Caco-2 (cell line): ENCODE results near the gene SMARCE1. TPM values are rescaled to one million over a fixed set of nuclear protein-coding genes. Genes with fewer than 3 reads are reported as not detected.

ENCODE experiments used
- BruUV-seq: library from RNA; stranded (reverse); fragments of 400-500 nt; replicated peaks from 2 replicates; lab custom pipeline; 2021; lab: Mats Ljungman, UMichigan
- CTCF ChIA-PET: fragments of 300-600 bp; sonication (Branson Sonifier 250); formaldehyde crosslinking; loops from one replicate; lab custom pipeline; 2022; ENCODE audit warnings: antibody characterized with exemption; lab: Charles Lee
- POLR2A ChIA-PET: fragments of 300-600 bp; sonication (Branson Sonifier 250); formaldehyde crosslinking; loops from one replicate; lab custom pipeline; 2022; ENCODE audit warnings: antibody characterized with exemption; lab: Charles Lee
- DNase-seq, 2 experiments: peaks; one replicate each; pipeline versions ENCODE4 v3.0.0 to v3.0.0-alpha.2; 2020 to 2022
- H3K27me3 ChIP-seq: replicated peaks from 2 replicates; pipeline ENCODE4 v1.6.0; 2011; ENCODE audit warnings: low read length; ENCODE audit not compliant: control insufficient read depth, insufficient read depth
- H3K36me3 ChIP-seq: 2 replicates; pipeline ENCODE4 v1.5.1; 2011; ENCODE audit warnings: low read length; ENCODE audit not compliant: control insufficient read depth, insufficient read depth
- H3K4me1 ChIP-seq: fragments of 250-450 bp; sonication (Bioruptor Pico); 2 replicates; pipeline ENCODE4 v1.5.1; 2020; ENCODE audit warnings: mild to moderate bottlenecking
- H3K4me3 ChIP-seq: 2 replicates; pipeline ENCODE4 v1.5.1; 2011; ENCODE audit warnings: low read depth, mild to moderate bottlenecking, control low read depth, low read length
- H3K9me3 ChIP-seq: fragments of 250-450 bp; sonication (Bioruptor Pico); 2 replicates; pipeline ENCODE4 v1.5.1; 2020; ENCODE audit warnings: mild to moderate bottlenecking, moderate library complexity
- H3K27ac Mint-ChIP-seq: one replicate; pipeline ENCODE4 v1.8.0; 2022; ENCODE audit warnings: mixed read lengths; ENCODE audit not compliant: unreplicated experiment
- H3K27me3 Mint-ChIP-seq: one replicate; pipeline ENCODE4 v1.8.0; 2022; ENCODE audit warnings: mixed read lengths; ENCODE audit not compliant: insufficient read depth, unreplicated experiment
- H3K36me3 Mint-ChIP-seq: one replicate; pipeline ENCODE4 v1.8.0; 2022; ENCODE audit warnings: mild to moderate bottlenecking, mixed read lengths; ENCODE audit not compliant: insufficient read depth, unreplicated experiment
- H3K4me1 Mint-ChIP-seq: one replicate; pipeline ENCODE4 v1.8.0; 2022; ENCODE audit warnings: low read depth, mixed read lengths; ENCODE audit not compliant: unreplicated experiment
- H3K4me3 Mint-ChIP-seq: one replicate; pipeline ENCODE4 v1.8.0; 2022; ENCODE audit warnings: mild to moderate bottlenecking, moderate library complexity, mixed read lengths; ENCODE audit not compliant: unreplicated experiment
- H3K9me3 Mint-ChIP-seq: one replicate; pipeline ENCODE4 v1.8.0; 2022; ENCODE audit warnings: mixed read lengths; ENCODE audit not compliant: unreplicated experiment
- intact Hi-C: fragments of 100-400 bp; cut with micrococcal nuclease; formaldehyde crosslinking; loops from one replicate; pipeline ENCODE4 v1.10.0; 2022; ENCODE audit not compliant: unreplicated experiment
- total RNA-seq: library from RNA; stranded (reverse); gene quantifications from 2 replicates; pipeline ENCODE4 v1.2.3, GENCODE V29; 2022
- TF ChIP-seq, protein P1 (sequence below), 2 experiments: fragments of 200-600 bp in 1 of 2; IDR thresholded peaks; 1 replicate in 1 of 2; 2 replicates in 1 of 2; pipeline versions ENCODE4 v1.5.1 to v1.8.0; 2011 to 2022; ENCODE audit warnings: antibody characterized with exemption in 1 of 2, control low read depth in 1 of 2, inconsistent platforms in 1 of 2, low read depth in 1 of 2, low read length in 1 of 2, mild to moderate bottlenecking in 1 of 2, moderate library complexity in 1 of 2; ENCODE audit not compliant: insufficient read depth in 1 of 2, severe bottlenecking in 1 of 2, unreplicated experiment in 1 of 2

SMARCE1 gene
- total RNA-seq, 1 experiment from 2014 or later: 126 TPM

- Mint-ChIP-seq H3K4me3 (no peak overlapping the region), H3K27ac (no peak overlapping the region), H3K27me3 (peaks cover 5% of the 10 kb centered on the region), H3K4me1 (no peaks in the 10 kb centered on the region), H3K9me3 (peaks cover 19% of the 10 kb centered on the region), H3K36me3 (no peaks in the 10 kb centered on the region)
- Histone ChIP-seq H3K4me3 (no peak overlapping the region), H3K36me3 (no peaks in the 10 kb centered on the region), H3K9me3 (no peaks in the 10 kb centered on the region), H3K4me1 (no peaks in the 10 kb centered on the region), H3K27me3 (no peaks in the 10 kb centered on the region)
- BruUV-seq: no TSS peak
- intact Hi-C loops: no loop called here
- ChIA-PET POLR2A (no interaction called here), CTCF (no interaction called here)
- TF ChIP-seq, protein P1, sequence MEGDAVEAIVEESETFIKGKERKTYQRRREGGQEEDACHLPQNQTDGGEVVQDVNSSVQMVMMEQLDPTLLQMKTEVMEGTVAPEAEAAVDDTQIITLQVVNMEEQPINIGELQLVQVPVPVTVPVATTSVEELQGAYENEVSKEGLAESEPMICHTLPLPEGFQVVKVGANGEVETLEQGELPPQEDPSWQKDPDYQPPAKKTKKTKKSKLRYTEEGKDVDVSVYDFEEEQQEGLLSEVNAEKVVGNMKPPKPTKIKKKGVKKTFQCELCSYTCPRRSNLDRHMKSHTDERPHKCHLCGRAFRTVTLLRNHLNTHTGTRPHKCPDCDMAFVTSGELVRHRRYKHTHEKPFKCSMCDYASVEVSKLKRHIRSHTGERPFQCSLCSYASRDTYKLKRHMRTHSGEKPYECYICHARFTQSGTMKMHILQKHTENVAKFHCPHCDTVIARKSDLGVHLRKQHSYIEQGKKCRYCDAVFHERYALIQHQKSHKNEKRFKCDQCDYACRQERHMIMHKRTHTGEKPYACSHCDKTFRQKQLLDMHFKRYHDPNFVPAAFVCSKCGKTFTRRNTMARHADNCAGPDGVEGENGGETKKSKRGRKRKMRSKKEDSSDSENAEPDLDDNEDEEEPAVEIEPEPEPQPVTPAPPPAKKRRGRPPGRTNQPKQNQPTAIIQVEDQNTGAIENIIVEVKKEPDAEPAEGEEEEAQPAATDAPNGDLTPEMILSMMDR (IDR thresholded peaks at IDR 0.05; ENCODE audit: insufficient read depth in 1 of 2, low read depth in 1 of 2, low read length in 1 of 2, severe bottlenecking in 1 of 2, unreplicated experiment in 1 of 2): no peak
- DNase-seq: no peak
These were observed 65.2 kb downstream of the SMARCE1 start for GRCh38 chr17:40582328-40582901.

- no peaks in the 10 kb centered on the region for H3K4me1 ChIP-seq
- intact Hi-C loops: no loop called here
- no peaks in the 10 kb centered on the region for H3K36me3 Mint-ChIP-seq
- H3K27ac Mint-ChIP-seq: no peak overlapping the region
- ChIA-PET POLR2A (no interaction called here), CTCF (no interaction called here)
- H3K4me3 Mint-ChIP-seq: no peak overlapping the region
- peaks cover 11% of the 10 kb centered on the region for H3K9me3 Mint-ChIP-seq
- H3K27me3 Mint-ChIP-seq: peaks cover 5% of the 10 kb centered on the region
- H3K4me3 ChIP-seq: no peak overlapping the region
- BruUV-seq: no TSS peak
- no peak for DNase-seq
- H3K36me3 ChIP-seq: no peaks in the 10 kb centered on the region
- TF ChIP-seq, protein P1 (IDR thresholded peaks at IDR 0.05; ENCODE audit: insufficient read depth in 1 of 2, low read depth in 1 of 2, low read length in 1 of 2, severe bottlenecking in 1 of 2, unreplicated experiment in 1 of 2): no peak
- H3K9me3 ChIP-seq: no peaks in the 10 kb centered on the region
- no peaks in the 10 kb centered on the region for H3K4me1 Mint-ChIP-seq
- H3K27me3 ChIP-seq: no peaks in the 10 kb centered on the region
These were observed 67.5 kb downstream of the SMARCE1 start for GRCh38 chr17:40580140-40580539.

GRCh38 chr17:40579471-40579870 is 68.1 kb downstream of the SMARCE1 start:
- Histone ChIP-seq H3K36me3 (no peaks in the 10 kb centered on the region), H3K4me1 (no peaks in the 10 kb centered on the region), H3K9me3 (peaks cover under 1% of the 10 kb centered on the region; the same call in 1 of the 2 replicates), H3K4me3 (no peak overlapping the region), H3K27me3 (no peaks in the 10 kb centered on the region)
- Mint-ChIP-seq H3K9me3 (peaks cover 11% of the 10 kb centered on the region), H3K4me3 (no peak overlapping the region), H3K36me3 (no peaks in the 10 kb centered on the region), H3K27ac (no peak overlapping the region), H3K4me1 (no peaks in the 10 kb centered on the region), H3K27me3 (peaks cover 5% of the 10 kb centered on the region)
- no peak for DNase-seq
- ChIA-PET CTCF (no interaction called here), POLR2A (no interaction called here)
- no TSS peak for BruUV-seq
- TF ChIP-seq, protein P1 (IDR thresholded peaks at IDR 0.05; ENCODE audit: insufficient read depth in 1 of 2, low read depth in 1 of 2, low read length in 1 of 2, severe bottlenecking in 1 of 2, unreplicated experiment in 1 of 2): no peak
- intact Hi-C loops: no loop called here
